Cardiac septum (tissue), 1 donor: Measurements from ENCODE around the gene PPFIBP2. TPM values are rescaled to one million over a fixed set of nuclear protein-coding genes. Genes with fewer than 3 reads are reported as not detected.

Experiments used
- DNase-seq: peaks from one replicate; pipeline ENCODE4 v3.0.0-alpha.2; 2020; ENCODE audit warnings: low spot score
- intact Hi-C: fragments of 100-400 bp; cut with DNase I; formaldehyde crosslinking; loops from one replicate; pipeline ENCODE4 v1.14.0; 2022
- total RNA-seq: library from RNA; stranded (reverse); fragmentation: NEBNext Ultra II Directional; extraction: Animal tissue kit (Norgen Biotek cat#: 25700); gene quantifications from one replicate; pipeline ENCODE4 v1.2.1, GENCODE V29; 2021
- donor health status: DM: no; HTN: no; CAD: no.

PPFIBP2 gene
- total RNA-seq, 1 donor from 2014 or later: 14.9 TPM

DNA sequence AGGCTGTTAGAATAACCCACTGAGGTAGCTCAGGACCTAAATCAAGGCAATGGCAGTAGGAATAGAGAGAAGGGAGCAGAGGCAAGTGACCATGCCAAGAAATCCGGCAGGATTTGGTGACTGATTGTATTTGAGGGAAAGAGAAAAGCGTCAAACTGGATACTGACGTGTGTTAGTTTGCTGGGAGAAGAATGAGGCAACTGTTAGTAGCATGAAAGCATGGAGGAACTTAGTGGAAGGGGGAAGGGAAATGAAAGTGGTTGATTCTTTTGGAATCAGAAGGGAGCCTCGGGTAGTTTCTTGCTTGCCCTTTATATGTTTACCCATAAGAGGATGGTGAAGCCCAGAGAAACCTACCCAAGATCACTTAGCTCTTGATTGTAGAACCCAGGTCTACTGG, 8.3 kb downstream of the PPFIBP2 start:
- intact Hi-C loops: no loop called here

DNA sequence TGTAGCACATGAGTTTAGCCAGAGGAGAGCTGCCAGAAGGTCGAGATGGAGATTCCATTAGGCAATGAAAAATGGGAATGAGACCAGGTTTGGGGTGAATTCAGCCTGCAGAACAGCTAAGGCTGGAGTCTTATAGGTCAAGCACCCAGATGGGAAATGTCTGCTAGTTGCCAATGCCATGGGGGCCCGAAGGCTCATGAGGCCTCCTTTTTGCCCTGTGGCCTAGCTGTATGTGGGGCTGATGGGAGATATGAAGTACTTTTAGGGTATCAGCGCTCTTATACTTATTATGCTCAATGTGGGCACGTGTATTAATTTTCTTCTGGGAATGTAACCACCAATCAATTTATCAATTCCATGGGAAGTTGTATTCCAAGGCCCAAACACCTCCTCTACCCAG, 8.7 kb downstream of the PPFIBP2 start:
- intact Hi-C loops: no loop called here
- DNase-seq: no peak

More for the DNA sequence above, 8.3 kb downstream of the PPFIBP2 start:
- no peak for DNase-seq

DNA sequence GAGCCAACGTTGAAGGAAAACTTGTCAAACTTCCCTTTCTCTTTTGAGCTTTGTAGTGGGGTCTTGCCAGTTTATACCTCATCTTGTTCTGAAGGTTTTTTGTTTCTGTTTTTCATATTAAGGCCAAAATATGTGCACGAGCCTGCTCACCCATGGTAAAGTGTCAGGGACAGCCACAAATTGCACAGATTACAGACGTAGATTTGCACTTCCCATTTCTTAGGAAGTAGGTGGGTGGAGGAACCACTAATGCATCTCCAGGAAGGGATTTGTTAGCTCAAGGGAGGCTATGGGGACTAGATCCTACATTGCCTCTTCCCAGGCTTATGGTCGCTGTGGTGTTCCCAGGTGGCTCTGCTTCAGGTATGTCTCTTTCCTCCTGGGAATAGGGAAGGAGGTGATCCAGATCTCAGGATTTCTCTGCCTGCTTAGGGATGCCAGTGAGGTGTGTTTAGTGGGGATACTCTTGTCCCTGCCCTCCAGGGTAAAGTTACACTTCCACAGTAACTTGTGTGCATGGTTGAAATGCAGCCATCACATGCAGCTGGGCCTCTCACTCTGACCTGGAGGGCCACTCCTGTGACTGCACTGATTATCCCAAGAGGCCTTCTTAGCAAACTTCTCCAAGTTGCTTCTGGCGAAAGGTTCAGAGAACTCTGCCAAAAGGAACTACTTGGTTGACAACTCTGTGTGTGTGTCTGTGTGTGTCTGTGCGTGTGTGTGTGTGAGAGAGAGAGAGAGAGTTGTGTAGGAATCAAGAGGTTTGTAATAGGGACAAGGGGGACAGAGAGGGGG, 9.8 kb downstream of the PPFIBP2 start:
- no peak for DNase-seq
- intact Hi-C loops: no loop called here

DNA sequence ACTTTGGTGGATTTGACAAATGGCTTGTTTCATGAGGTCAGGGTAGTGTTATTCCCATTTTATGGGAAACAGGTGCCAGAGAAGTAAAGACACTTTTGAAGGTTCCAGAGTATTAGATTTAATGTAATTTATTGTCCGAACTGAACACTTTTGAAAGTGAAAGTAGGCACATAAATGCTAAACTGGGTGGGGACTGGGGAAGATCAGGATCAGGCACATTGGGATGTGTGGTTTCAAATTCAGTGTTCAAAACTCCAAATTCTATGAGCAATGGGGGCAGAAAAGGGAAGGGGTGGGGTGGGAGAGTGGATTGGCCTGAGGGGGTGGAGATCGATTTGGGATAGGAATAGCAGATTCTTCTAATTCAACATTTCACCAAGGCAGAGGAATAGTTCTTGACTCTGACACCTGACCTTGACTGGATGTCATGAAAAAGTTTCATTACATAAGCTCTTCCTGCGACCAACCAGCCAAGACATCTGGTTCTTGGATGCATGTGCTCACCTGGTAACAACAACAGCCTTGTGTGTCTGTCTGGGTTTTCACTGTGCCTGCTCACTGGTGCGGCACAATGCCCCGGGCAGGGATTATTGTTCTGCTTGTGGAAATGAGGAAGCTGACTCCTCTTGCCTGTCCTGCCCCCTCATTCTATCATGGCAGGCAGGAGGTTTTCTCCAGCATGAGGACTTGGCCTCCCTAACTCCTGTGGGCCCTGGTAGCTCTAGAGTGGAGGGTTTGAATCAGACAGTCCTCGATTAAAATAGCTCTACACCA, 10.8 kb downstream of the PPFIBP2 start:
- intact Hi-C loops: no loop called here
- no peak for DNase-seq

DNA sequence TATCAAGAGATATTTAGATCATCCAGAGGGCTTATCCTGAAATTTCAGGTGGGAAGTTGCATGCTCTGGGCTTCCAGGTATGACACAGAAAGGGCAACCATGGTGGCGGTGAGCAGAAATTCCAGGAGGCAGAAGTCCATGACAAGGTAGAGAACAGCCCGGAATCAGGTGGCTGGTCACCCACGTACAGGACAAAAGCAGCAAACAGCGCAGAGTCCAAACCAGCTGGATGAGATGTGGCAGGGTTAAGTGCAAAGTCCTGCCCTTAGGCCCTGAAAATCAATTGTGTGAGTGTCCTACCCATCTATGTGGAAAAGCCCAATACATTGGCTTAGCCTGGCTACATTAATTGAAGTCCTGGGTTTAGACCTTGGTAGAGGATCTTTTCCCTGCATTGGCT, 11.6 kb downstream of the PPFIBP2 start:
- intact Hi-C loops: no loop called here
- DNase-seq: no peak

DNA sequence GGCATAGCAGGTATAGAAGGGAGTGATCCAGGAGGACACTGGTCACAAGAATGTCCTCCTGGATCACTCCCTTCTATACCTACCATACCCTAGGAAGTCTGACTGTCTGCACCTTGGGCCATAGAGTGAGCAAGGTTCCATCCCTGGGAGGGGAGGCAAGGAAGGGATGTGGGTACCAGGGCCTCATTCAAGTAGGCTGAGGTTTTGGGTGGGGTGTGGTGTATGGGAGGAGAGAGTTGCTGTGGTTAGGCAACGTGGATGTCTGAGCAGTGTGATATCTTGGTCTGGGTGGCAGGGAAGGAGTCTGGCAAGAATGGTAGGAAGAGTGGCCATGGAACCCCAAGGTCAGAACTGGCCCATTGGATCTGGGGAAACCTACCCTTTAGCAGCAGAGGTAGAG, 13.2 kb downstream of the PPFIBP2 start:
- intact Hi-C loops: no loop called here
- DNase-seq: no peak

DNA sequence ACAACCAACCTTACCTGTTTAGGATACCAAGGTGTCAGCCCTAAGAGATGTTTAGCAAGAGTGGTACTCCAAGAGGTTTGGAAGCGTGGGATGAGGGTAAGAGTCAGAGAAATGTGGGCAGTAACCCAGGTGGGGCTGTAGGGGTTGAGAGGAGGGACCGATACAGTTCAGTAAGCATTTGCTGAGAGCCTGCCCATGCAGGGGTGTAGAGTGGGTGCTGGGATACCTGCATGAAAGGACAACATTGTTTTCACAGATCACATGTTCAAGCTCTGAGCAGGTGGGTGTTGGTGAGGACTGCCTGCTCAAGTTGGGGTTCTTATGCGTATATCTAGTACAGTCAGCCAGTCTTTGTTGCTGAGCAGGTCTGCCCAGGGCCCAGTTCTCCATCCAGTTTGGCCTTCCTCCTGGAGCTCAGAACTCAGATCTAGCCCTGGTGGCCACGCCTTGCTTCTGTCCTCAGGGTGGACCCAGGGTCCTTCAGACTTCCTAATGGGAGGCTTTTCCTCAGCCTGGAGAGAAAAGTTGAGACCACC, 14.8 kb downstream of the PPFIBP2 start:
- intact Hi-C loops: no loop called here
- no peak for DNase-seq

- intact Hi-C loops: no loop called here
- DNase-seq: no peak
These were observed 16.3 kb downstream of the PPFIBP2 start for GRCh38 chr11:7530013-7530640.

DNA sequence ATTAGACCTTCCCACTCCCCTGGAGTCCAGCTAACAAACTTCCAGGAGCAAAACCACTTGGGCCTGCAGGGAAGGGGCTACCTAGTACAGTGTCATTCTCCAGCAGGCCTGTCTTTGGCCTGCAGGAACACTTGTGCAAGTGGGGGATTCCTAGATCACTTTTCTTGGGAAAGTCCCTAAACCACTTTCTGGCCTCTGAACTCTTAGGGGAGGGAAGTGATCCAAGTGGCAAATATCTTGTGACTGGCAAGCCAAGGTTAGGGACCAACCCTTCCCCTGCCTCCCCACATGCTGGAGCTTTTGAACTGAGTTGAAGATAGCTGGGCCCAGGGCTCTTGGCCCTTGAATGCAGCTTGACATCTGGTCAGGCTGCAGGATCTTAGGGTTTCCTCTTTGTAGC, 17.2 kb downstream of the PPFIBP2 start:
- intact Hi-C loops: no loop called here
- DNase-seq: no peak

- DNase-seq: no peak
- intact Hi-C loops: no loop called here
These were observed 18.8 kb downstream of the PPFIBP2 start for GRCh38 chr11:7532405-7533145.

- DNase-seq: no peak
- intact Hi-C loops: no loop called here
These were observed 19.6 kb downstream of the PPFIBP2 start for GRCh38 chr11:7533199-7534041.

- no peak for DNase-seq
- intact Hi-C loops: no loop called here
These were observed 20.2 kb downstream of the PPFIBP2 start for GRCh38 chr11:7534042-7534378.

DNA sequence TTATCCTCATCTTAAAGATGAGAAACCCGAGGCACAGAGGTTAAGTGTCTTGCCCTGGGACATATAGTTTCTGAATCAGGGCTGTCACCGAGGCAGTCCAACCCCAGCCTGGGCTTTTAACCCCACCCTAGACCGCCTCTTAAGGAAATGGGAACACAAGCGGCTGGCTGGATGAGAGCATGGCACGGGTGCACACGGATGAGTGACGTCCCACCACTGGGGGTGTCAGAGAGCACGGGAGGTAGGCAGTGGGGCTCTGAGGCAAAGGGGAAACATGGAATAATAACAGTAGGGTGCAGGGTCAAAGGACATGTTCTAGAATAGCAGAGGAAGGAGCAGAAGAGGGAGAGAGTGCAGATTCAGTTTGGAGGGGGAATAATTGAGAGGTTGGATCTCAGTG, 22.3 kb downstream of the PPFIBP2 start:
- DNase-seq: no peak
- intact Hi-C loops: no loop called here

- intact Hi-C loops: no loop called here
These were observed 23.5 kb downstream of the PPFIBP2 start for GRCh38 chr11:7537265-7537664.

DNA sequence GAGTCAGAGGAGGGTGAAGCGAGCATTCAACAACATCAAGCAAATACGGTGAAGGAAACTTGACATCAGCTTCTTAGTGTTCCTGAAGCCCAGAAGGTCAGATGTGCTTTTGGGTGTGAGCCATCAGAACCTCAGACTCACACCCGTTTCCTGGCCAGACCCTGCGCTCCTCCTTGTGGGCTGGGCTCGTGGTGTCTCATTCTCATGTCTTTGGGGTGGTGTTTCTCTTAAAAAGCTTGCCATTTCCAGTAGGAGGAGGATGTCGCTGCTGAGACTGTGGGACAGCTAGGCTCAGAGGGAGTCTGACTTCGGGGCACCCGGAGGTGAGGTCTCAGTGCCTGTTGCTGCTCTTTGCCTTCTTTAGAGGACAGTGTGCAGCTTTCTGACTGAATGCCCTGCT, 24.2 kb downstream of the PPFIBP2 start:
- intact Hi-C loops: no loop called here
- no peak for DNase-seq

More at GRCh38 chr11:7537265-7537664, 23.5 kb downstream of the PPFIBP2 start:
- no peak for DNase-seq

GRCh38 chr11:7538466-7539454, 25.0 kb downstream of the PPFIBP2 start:
- intact Hi-C loops: no loop called here
- no peak for DNase-seq

- intact Hi-C loops: no loop called here
- no peak for DNase-seq
These were observed 27.2 kb downstream of the PPFIBP2 start for GRCh38 chr11:7540830-7541555.
